ENCODE data around the gene OLFML2A.

Gene OLFML2A

GRCh38 chr9:124774129-124774978 is 2.6 kb upstream of the OLFML2A start:
- DNase-seq (ENCODE audit: low read depth in 2 of 2, low spot score in 1 of 2), result peak; percentile 43 to 74

- no peak for DNase-seq (ENCODE audit: low read depth in 2 of 2, low spot score in 1 of 2)
Measured at GRCh38 chr9:124776618-124776953, 347 bp upstream of the OLFML2A start.

DNA sequence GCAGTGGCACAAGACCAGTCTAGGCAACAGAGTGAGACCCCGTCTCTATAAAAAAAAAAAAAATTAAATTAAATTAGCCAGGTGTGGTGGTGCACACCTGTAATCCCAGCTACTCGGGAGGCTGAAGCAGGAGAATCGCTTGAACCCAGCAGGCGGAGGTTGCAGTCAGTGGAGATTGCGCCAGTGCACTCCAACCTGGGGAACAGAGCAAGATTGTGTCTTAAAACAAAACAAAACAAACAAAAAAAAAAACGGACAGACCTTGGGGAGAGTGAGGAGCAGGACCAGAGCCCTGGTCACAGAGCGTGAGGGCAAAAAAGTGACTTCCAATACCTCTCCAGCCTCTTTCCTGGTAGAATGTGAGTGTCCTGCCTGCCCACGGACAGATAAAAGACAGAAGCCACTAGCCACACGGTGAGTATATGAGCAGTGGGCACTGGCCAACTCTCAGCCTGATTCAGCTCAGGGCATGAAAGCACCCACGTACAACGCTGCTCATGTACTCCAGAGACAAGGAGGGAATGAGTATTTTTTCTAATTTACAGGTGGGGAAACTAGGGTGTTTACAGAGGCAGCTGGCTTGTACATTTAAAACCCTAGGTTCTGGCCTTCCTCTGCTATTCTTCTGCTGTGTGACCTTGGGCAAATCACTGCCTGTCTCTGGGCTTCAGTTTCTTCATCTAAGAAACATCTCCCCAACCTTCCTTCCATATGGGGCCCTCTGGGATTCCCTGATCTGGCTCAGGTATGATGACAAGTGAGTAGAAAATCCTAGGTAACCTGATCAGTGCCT is 1.8 kb downstream of the OLFML2A start:
- no peak for DNase-seq (ENCODE audit: low read depth in 2 of 2, low spot score in 1 of 2)

GRCh38 chr9:124779368-124780059 is 2.6 kb downstream of the OLFML2A start:
- DNase-seq (ENCODE audit: low read depth in 2 of 2, low spot score in 1 of 2), result no peak

DNA sequence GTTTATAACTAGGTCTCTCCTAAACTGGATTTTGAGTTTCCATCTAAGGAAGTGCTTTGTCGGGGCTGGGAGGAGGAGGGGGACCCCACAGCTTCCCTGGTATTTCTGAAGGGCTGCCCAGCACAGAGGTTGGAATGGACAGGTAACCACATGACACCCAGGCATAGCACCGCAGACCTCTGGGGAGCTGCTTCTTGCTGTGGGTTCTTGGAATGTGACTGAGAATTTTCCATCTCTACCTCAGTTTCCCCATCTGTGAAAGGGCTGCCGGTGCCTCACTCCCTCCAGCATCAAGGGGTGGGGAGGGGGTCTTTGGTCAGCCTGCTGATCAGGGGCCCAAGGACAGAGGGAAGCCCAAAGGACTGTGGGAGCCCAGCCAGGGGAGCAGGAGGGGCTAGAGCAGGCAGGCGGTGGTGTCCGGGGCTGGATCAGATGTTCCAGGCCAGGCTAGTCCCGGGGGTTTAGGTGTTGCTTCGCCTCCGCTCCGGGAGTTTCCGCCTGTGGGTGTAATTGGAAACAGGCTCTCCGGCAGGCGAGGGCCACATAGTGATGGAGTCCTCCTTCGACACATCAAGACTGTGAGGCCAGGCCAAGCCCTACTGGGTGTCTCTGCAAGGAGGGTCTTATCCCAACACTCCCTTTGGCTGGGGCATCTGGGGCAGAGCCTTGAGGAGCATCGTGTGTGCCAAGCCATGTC is 3.3 kb downstream of the OLFML2A start:
- no peak for DNase-seq (ENCODE audit: low read depth in 2 of 2, low spot score in 1 of 2)

DNA sequence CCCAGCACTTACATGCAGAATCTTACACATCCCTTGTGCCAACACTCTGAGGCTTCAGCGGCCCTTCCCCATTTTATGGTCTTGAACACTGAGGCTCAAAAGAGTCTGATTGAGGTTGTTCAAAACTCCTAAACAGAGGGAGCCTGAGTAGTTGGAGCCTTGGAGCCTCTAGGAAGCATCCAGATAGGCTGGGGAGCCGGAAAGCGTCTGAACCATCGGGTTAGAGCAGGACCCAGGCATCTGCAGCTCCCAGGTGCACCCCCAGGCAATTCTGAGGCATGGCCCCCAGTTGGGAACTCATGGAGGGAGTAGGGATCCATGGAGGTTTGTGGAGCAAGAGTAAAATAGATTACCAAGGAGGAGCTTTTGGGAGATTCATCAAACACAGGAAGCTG is 3.8 kb downstream of the OLFML2A start:
- no peak for DNase-seq (ENCODE audit: low read depth in 2 of 2, low spot score in 1 of 2)

DNA sequence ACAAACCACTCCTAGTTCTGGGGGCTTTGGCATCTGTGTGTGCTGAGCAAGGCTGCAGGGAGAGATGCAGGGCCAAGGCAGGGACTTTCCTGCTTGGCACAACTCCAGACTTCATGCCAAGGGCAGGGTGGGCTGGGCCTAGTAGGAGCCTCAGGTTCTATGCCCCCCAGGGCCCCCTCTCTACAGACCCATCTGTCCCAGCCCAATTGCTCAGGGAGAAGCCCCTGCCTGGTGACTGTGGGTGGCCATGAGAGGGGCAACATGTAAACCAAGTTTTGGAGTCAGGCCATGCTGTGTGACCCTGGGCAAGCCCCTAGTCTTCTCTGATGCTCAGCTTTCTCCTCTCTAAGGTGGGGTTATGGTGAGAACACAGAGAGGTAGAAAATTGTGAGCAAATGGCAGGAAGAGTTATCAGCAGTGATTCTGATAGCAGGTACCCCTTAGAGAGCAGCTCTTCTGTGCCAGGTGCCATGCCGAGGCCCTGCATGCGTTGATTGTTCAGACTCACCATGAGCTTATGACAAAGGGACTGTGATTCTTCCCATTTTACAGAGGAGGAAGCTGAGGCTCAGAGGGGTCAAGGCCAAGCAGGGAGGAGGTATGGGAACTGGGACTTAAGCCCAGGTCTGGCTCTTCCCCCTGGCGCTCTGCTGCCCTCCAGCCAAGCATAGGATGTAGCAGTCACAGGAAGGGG is 5.2 kb downstream of the OLFML2A start:
- no peak for DNase-seq (ENCODE audit: low read depth in 2 of 2, low spot score in 1 of 2)

GRCh38 chr9:124782661-124783574 is 6.0 kb downstream of the OLFML2A start:
- DNase-seq (ENCODE audit: low read depth in 2 of 2, low spot score in 1 of 2), result no peak

DNA sequence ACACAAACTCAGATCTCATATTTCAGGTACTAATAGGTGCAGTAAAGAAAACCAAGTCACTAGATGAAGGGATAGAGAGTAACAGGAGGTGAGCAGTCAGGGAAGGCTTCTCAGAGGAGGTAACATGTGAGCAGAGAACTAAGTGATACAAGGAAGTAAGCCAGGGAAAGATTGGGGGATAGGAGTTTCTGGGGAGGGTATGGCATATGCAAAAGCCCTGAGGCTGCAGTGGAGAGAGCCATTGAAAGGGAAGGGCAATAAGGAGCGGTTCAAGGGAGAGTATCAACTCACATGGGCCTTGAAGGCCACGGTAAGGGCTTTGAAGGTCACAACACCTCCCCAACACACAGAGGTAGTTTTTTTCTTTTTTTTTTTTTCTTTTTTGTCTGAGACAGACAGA is 6.9 kb downstream of the OLFML2A start:
- DNase-seq (ENCODE audit: low read depth in 2 of 2, low spot score in 1 of 2), result no peak

GRCh38 chr9:124784509-124784908 is 7.6 kb downstream of the OLFML2A start:
- no peak for DNase-seq (ENCODE audit: low read depth in 2 of 2, low spot score in 1 of 2)

DNA sequence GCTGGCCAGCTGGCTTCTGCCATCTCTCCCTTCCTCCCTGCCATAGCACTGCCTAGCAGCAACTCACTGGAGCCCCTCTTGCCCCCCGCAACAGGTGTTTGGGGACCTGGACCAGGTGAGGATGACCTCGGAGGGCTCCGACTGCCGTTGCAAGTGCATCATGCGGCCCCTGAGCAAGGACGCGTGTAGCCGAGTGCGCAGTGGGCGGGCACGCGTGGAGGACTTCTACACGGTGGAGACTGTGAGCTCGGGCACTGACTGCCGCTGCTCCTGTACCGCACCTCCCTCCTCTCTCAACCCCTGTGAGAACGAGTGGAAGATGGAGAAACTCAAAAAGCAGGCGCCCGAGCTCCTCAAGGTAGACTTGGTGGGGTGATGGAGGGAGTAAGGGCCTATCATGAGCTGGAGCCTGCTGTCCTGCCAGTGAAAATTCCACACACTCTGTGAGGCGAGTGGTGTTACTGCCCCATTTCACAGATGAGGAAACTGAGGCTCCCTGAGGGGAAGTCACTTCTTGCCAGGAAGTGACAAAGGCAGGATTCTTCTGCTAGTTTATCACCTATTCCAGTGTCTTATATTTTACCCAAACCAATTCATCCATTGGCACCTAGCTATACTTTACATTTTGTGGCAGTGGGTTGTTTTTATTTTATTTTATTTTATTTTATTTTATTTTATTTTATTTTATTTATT is 10.1 kb downstream of the OLFML2A start:
- DNase-seq (ENCODE audit: low read depth in 2 of 2, low spot score in 1 of 2), result no peak

DNA sequence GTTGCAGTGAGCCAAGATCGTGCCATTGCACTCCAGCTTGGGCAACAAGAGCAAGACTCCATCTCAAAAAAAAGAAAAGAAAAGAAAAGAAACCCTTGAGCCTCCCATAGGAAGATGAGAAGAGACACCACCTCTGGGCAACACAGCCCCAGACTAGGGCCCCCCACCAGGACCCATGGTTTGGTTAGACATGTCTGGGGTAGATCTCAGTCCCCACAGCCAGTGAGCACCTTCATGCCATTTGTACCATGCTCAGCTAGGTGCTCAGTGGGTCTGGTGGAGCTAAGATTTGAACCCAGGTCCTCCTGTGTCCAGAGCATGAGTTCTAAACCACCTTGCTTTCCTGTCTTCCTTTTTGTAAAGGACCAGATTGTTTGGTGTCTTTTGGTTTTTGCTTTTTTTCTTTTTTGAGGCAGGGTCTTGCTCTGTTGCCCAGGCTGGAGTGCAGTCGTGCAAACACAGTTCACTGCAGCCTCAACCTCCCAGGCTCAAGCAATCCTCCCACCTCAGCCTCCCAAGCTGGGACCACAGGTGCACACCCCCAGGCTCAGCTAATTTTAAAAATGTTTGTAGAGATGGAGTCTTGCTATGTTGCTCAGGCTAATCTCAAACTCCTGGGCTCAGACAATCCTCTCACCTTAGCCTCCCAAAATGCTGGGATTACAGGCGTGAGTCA is 11.7 kb downstream of the OLFML2A start:
- DNase-seq (ENCODE audit: low read depth in 2 of 2, low spot score in 1 of 2), result no peak

GRCh38 chr9:124789531-124789930 is 12.6 kb downstream of the OLFML2A start:
- no peak for DNase-seq (ENCODE audit: low read depth in 2 of 2, low spot score in 1 of 2)

DNA sequence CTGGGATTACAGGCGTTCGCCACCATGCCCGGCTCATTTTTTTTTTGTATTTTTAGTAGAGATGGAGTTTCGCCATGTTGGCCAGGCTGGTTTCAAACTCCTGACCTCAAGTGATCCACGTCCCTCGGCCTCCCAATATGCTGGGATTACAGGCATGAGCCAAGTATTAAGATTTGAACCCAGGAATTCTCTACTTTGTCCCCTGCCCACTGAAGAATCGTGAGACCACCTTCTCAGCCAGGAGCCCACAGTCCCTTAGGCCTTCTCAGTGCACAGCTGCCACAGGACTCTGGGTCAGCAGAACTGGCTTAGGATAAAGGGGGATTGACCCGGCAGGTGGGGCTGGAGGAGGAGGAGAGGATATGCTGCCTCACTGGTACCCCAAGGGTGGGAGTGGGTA is 13.4 kb downstream of the OLFML2A start:
- no peak for DNase-seq (ENCODE audit: low read depth in 2 of 2, low spot score in 1 of 2)

GRCh38 chr9:124790801-124791505 is 14.0 kb downstream of the OLFML2A start:
- DNase-seq (ENCODE audit: low read depth in 2 of 2, low spot score in 1 of 2), result no peak

DNA sequence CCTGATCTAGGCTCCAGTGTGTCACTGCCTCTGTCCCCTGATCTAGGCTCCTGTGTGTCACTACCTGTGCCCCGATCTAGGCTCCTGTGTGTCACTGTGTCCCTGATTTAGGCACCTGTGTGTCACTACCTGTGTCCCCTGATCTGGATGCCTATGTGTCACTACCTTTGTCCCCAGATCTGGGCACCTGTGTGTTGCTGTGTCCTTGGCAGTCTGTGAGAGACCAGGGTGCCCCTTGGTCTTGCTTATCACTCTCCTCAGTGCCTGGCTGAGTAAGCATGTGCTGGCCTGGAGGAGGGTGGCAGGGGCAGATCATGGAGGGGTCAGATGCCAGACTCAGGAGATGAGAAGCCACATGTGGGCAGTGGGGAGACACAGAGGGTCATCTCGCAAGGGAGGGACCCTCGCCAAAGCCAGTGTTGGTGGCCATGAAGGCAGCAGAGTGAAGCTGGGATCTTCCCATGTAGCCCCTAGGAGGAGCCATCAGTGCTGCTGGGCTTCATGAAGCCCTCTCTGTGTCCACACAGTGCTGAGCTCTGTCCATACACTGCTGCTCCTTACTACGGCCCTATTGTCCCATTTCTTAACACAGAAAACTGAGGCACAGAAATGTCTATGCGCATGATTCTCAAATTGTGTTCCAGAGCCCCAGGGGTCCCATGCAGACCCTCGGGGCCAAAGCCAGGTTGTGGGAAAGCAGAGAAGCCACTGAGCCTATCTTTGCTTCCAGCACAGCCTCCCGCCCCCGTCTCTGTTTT is 15.5 kb downstream of the OLFML2A start:
- DNase-seq (ENCODE audit: low read depth in 2 of 2, low spot score in 1 of 2), result no peak

- DNase-seq (ENCODE audit: low read depth in 2 of 2, low spot score in 1 of 2), result no peak
Measured at GRCh38 chr9:124793015-124793541, 16.1 kb downstream of the OLFML2A start.
